HepG2 (cell line): ENCODE measurements around the gene FCRLA. TPM values are rescaled to one million over a fixed set of nuclear protein-coding genes. Genes with fewer than 3 reads are reported as not detected.
A peak's percentile ranks its signal among the peaks of the same experiment; 100 is the strongest.

Experiments
- FOSL2 ChIP-seq: sonication (generic); formaldehyde crosslinking; IDR thresholded peaks from 2 replicates; pipeline ENCODE4 v1.4.0; 2020; ENCODE audit warnings: missing genetic modification reagents
- FOXA3 ChIP-seq: IDR thresholded peaks from 2 replicates; pipeline ENCODE4 v1.6.1; 2016; ENCODE audit warnings: missing genetic modification reagents, missing compliant biosample characterization
- GABPA ChIP-seq, 2 experiments: IDR thresholded peaks; 2 replicates each; pipeline ENCODE4 v1.6.1; 2011 to 2016; ENCODE audit warnings: low read depth in 2 of 2, low read length in 1 of 2, missing biosample characterization in 1 of 2, missing genetic modification characterization in 1 of 2
- GATAD2A ChIP-seq: IDR thresholded peaks from 2 replicates; pipeline ENCODE4 v1.6.1; 2016
- GPN1 ChIP-seq: sonication (generic); formaldehyde crosslinking; IDR thresholded peaks from 2 replicates; pipeline ENCODE4 v1.5.1; 2020; ENCODE audit warnings: missing genetic modification reagents, borderline replicate concordance
- MIER3 ChIP-seq: IDR thresholded peaks from 2 replicates; pipeline ENCODE4 v1.6.1; 2016; ENCODE audit warnings: missing compliant biosample characterization, borderline replicate concordance
- NR2F2 ChIP-seq: IDR thresholded peaks from 2 replicates; pipeline ENCODE4 v1.6.1; 2012; ENCODE audit warnings: low read depth, inconsistent platforms, borderline replicate concordance
- PAXIP1 ChIP-seq: sonication (generic); formaldehyde crosslinking; conservative IDR thresholded peaks from 2 replicates; pipeline ENCODE4 v1.4.0; 2020; ENCODE audit warnings: mild to moderate bottlenecking, missing genetic modification reagents, moderate library complexity
- RAD51 ChIP-seq: fragments of 450-650 bp; IDR thresholded peaks from 2 replicates; pipeline ENCODE4 v1.6.1; 2016; ENCODE audit warnings: borderline replicate concordance
- TIGD3 ChIP-seq: sonication (generic); formaldehyde crosslinking; IDR thresholded peaks from 2 replicates; pipeline ENCODE4 v1.5.1; 2020; ENCODE audit warnings: mild to moderate bottlenecking, missing genetic modification reagents, borderline replicate concordance
- TOE1 ChIP-seq: sonication (generic); formaldehyde crosslinking; IDR thresholded peaks from 2 replicates; pipeline ENCODE4 v1.4.0; 2020; ENCODE audit warnings: mild to moderate bottlenecking, missing genetic modification reagents
- ZC3H4 ChIP-seq: sonication (generic); formaldehyde crosslinking; IDR thresholded peaks from 2 replicates; pipeline ENCODE4 v1.4.0; 2020; ENCODE audit warnings: missing genetic modification reagents, borderline replicate concordance
- ZFX ChIP-seq: sonication (generic); formaldehyde crosslinking; IDR thresholded peaks from 2 replicates; pipeline ENCODE4 v1.4.0; 2020; ENCODE audit warnings: mild to moderate bottlenecking, low read depth, missing genetic modification reagents, moderate library complexity
- ZFYVE20 ChIP-seq: sonication (generic); formaldehyde crosslinking; IDR thresholded peaks from 2 replicates; pipeline ENCODE4 v1.8.0; 2023; ENCODE audit warnings: low read depth, mild to moderate bottlenecking, moderate library complexity, missing genetic modification reagents, borderline replicate concordance
- ZNF335 ChIP-seq: sonication (generic); formaldehyde crosslinking; IDR thresholded peaks from 2 replicates; pipeline ENCODE4 v1.4.0; 2020; ENCODE audit warnings: missing genetic modification reagents
- ZNF460 ChIP-seq: sonication (generic); formaldehyde crosslinking; IDR thresholded peaks from 2 replicates; pipeline ENCODE4 v1.5.1; 2020; ENCODE audit warnings: missing genetic modification reagents, mild to moderate bottlenecking, borderline replicate concordance
- ZNF598 ChIP-seq: sonication (generic); formaldehyde crosslinking; IDR thresholded peaks from 2 replicates; pipeline ENCODE4 v1.5.1; 2020; ENCODE audit warnings: mild to moderate bottlenecking, missing genetic modification reagents, borderline replicate concordance
- ZNF616 ChIP-seq: sonication (generic); formaldehyde crosslinking; IDR thresholded peaks from 2 replicates; pipeline ENCODE4 v1.5.0; 2020; ENCODE audit warnings: low read depth, mild to moderate bottlenecking, missing genetic modification reagents
- ZNF816 ChIP-seq: sonication (generic); formaldehyde crosslinking; IDR thresholded peaks from 2 replicates; pipeline ENCODE4 v1.8.0; 2022; ENCODE audit warnings: missing genetic modification reagents, mild to moderate bottlenecking, borderline replicate concordance
- polyA plus RNA-seq, 8 experiments: library from polyadenylated mRNA; depleted of rRNA in 3 of 8; stranded (reverse) in 7 of 8; unstranded in 1 of 8; fragments of >200 nt; fragmentation: Illumina TruSeq in 4 of 8; extraction: Trizol in 4 of 8; gene quantifications; 2 replicates each; pipeline versions ENCODE4 v1.2.1 to v1.2.3, GENCODE V29; 2011 to 2016; ENCODE audit warnings: low read depth in 4 of 8, missing spikeins in 1 of 8, mixed read lengths in 1 of 8; ENCODE audit not compliant: insufficient read depth in 1 of 8
- total RNA-seq, 5 experiments: library from RNA; depleted of rRNA; stranded (reverse); fragments of >200 nt; fragmentation: Illumina TruSeq; extraction: Trizol; gene quantifications; 2 replicates each; pipeline ENCODE4 v1.2.3, GENCODE V29; 2016; ENCODE audit warnings: low read depth in 1 of 5
- TF ChIP-seq, protein P1 (sequence below): IDR thresholded peaks from 2 replicates; pipeline ENCODE4 v1.4.0; 2020; ENCODE audit warnings: mild to moderate bottlenecking, missing genetic modification reagents

The FCRLA gene
- total and polyA plus RNA-seq, 2 of the 13 experiments (the other 11 are each of a cell fraction or from before 2014, with no cell fraction given) = not detected

- TF ChIP-seq GABPA (IDR thresholded peaks at IDR 0.05; ENCODE audit: low read depth, low read length) (no peak), GABPA (CRISPR knock-in tag; IDR thresholded peaks at IDR 0.05; ENCODE audit: low read depth) (no peak), GPN1 (CRISPR knock-in tag) (no peak), FOSL2 (peak; percentile 45; the same call in 1 of the 2 replicates), MIER3 (CRISPR knock-in tag) (0 out of 2 replicates have a peak, but pooled peaks have one; percentile 27), ZNF616 (CRISPR knock-in tag) (no peak), FOXA3 (CRISPR knock-in tag) (peak; percentile 84; the same call in 1 of the 2 replicates), RAD51 (no peak), ZNF460 (no peak), PAXIP1 (CRISPR knock-in tag) (peak; percentile 57), GATAD2A (CRISPR knock-in tag) (peak; percentile 69), ZFX (CRISPR knock-in tag) (peak; percentile 40; the same call in 1 of the 2 replicates), TOE1 (CRISPR knock-in tag) (no peak), NR2F2 (peak; percentile 83), ZNF598 (CRISPR knock-in tag) (no peak), ZC3H4 (CRISPR knock-in tag) (no peak), ZNF335 (CRISPR knock-in tag) (no peak), ZNF816 (CRISPR knock-in tag) (no peak), TIGD3 (CRISPR knock-in tag) (no peak), ZFYVE20 (no peak)
- TF ChIP-seq, protein P1, sequence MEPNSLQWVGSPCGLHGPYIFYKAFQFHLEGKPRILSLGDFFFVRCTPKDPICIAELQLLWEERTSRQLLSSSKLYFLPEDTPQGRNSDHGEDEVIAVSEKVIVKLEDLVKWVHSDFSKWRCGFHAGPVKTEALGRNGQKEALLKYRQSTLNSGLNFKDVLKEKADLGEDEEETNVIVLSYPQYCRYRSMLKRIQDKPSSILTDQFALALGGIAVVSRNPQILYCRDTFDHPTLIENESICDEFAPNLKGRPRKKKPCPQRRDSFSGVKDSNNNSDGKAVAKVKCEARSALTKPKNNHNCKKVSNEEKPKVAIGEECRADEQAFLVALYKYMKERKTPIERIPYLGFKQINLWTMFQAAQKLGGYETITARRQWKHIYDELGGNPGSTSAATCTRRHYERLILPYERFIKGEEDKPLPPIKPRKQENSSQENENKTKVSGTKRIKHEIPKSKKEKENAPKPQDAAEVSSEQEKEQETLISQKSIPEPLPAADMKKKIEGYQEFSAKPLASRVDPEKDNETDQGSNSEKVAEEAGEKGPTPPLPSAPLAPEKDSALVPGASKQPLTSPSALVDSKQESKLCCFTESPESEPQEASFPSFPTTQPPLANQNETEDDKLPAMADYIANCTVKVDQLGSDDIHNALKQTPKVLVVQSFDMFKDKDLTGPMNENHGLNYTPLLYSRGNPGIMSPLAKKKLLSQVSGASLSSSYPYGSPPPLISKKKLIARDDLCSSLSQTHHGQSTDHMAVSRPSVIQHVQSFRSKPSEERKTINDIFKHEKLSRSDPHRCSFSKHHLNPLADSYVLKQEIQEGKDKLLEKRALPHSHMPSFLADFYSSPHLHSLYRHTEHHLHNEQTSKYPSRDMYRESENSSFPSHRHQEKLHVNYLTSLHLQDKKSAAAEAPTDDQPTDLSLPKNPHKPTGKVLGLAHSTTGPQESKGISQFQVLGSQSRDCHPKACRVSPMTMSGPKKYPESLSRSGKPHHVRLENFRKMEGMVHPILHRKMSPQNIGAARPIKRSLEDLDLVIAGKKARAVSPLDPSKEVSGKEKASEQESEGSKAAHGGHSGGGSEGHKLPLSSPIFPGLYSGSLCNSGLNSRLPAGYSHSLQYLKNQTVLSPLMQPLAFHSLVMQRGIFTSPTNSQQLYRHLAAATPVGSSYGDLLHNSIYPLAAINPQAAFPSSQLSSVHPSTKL (CRISPR knock-in tag) = peak; percentile 73
Observed at GRCh38 chr1:161676958-161677689, 29.9 kb upstream of the FCRLA start (continued).
